HepG2 (cell line): ENCODE measurements around the gene ZBTB7B. TPM values are rescaled to one million over a fixed set of nuclear protein-coding genes. Genes with fewer than 3 reads are reported as not detected.

Experiments used
- ARID2 ChIP-seq: sonication (generic); formaldehyde crosslinking; IDR thresholded peaks from 2 replicates; pipeline ENCODE4 v1.8.1; 2022; ENCODE audit warnings: mild to moderate bottlenecking, missing genetic modification reagents, borderline replicate concordance
- ATM ChIP-seq: fragments of 450-650 bp; IDR thresholded peaks from 2 replicates; pipeline ENCODE4 v1.7.1; 2017; ENCODE audit warnings: mild to moderate bottlenecking, borderline replicate concordance
- BCL6 ChIP-seq: IDR thresholded peaks from 2 replicates; pipeline ENCODE4 v1.6.1; 2016; ENCODE audit warnings: missing genetic modification reagents, missing compliant biosample characterization
- DNMT1 ChIP-seq: sonication (generic); formaldehyde crosslinking; IDR thresholded peaks from 2 replicates; pipeline ENCODE4 v1.5.1; 2020; ENCODE audit warnings: mild to moderate bottlenecking, missing genetic modification reagents
- ELF4 ChIP-seq: sonication (generic); formaldehyde crosslinking; IDR thresholded peaks from 2 replicates; pipeline ENCODE4 v1.5.0; 2020; ENCODE audit warnings: missing genetic modification reagents, mild to moderate bottlenecking, moderate library complexity, borderline replicate concordance
- FOXP1 ChIP-seq, 2 experiments: fragments of 450-650 bp in 1 of 2; IDR thresholded peaks; 2 replicates each; pipeline ENCODE4 v1.6.1; 2017 to 2018; ENCODE audit warnings: antibody characterized with exemption in 1 of 2
- GABPB1 ChIP-seq: IDR thresholded peaks from 2 replicates; pipeline ENCODE4 v1.6.1; 2016; ENCODE audit warnings: mild to moderate bottlenecking, missing genetic modification reagents, moderate library complexity, missing compliant biosample characterization
- ISX ChIP-seq: sonication (generic); formaldehyde crosslinking; conservative IDR thresholded peaks from 2 replicates; pipeline ENCODE4 v1.5.0; 2020; ENCODE audit warnings: missing genetic modification reagents
- KLF15 ChIP-seq: sonication (generic); formaldehyde crosslinking; IDR thresholded peaks from 2 replicates; pipeline ENCODE4 v1.8.1; 2023; ENCODE audit warnings: borderline replicate concordance, mild to moderate bottlenecking, inconsistent platforms, missing genetic modification reagents, mixed read lengths
- NFIB ChIP-seq: sonication (generic); formaldehyde crosslinking; IDR thresholded peaks from 2 replicates; pipeline ENCODE4 v1.9.0; 2021; ENCODE audit warnings: missing genetic modification reagents, mild to moderate bottlenecking, borderline replicate concordance
- NFYB ChIP-seq: sonication (generic); formaldehyde crosslinking; IDR thresholded peaks from 2 replicates; pipeline ENCODE4 v1.4.0; 2020; ENCODE audit warnings: missing genetic modification reagents
- POLR2AphosphoS5 ChIP-seq: IDR thresholded peaks from 2 replicates; pipeline ENCODE4 v1.6.1; 2012; ENCODE audit warnings: low read depth, low read length
- RBAK ChIP-seq: sonication (generic); formaldehyde crosslinking; IDR thresholded peaks from 2 replicates; pipeline ENCODE4 v1.5.1; 2020; ENCODE audit warnings: mild to moderate bottlenecking, missing genetic modification reagents
- RBM39 ChIP-seq: fragments of 200-400 bp; formaldehyde crosslinking; IDR thresholded peaks from one replicate; pipeline ENCODE4 v1.6.1; 2018; ENCODE audit warnings: antibody characterized with exemption, mild to moderate bottlenecking, low read depth, low read length; ENCODE audit not compliant: poor library complexity, severe bottlenecking
- TMF1 ChIP-seq: sonication (generic); formaldehyde crosslinking; IDR thresholded peaks from 2 replicates; pipeline ENCODE4 v1.8.1; 2022; ENCODE audit warnings: low read depth, missing genetic modification reagents
- TSC22D2 ChIP-seq: sonication (generic); formaldehyde crosslinking; IDR thresholded peaks from 2 replicates; pipeline ENCODE4 v1.5.1; 2020; ENCODE audit warnings: missing genetic modification reagents, mild to moderate bottlenecking, borderline replicate concordance
- ZBTB38 ChIP-seq: sonication (generic); formaldehyde crosslinking; IDR thresholded peaks from 2 replicates; pipeline ENCODE4 v1.5.1; 2020; ENCODE audit warnings: mild to moderate bottlenecking, missing genetic modification reagents
- ZC3H4 ChIP-seq: sonication (generic); formaldehyde crosslinking; IDR thresholded peaks from 2 replicates; pipeline ENCODE4 v1.4.0; 2020; ENCODE audit warnings: missing genetic modification reagents, borderline replicate concordance
- ZNF441 ChIP-seq: sonication (generic); formaldehyde crosslinking; IDR thresholded peaks from 2 replicates; pipeline ENCODE4 v1.7.0; 2021; ENCODE audit warnings: missing genetic modification reagents, borderline replicate concordance
- ZNF501 ChIP-seq: sonication (generic); formaldehyde crosslinking; IDR thresholded peaks from 2 replicates; pipeline ENCODE4 v1.5.1; 2020; ENCODE audit warnings: mild to moderate bottlenecking, moderate library complexity, missing genetic modification reagents
- ZNF772 ChIP-seq: sonication (generic); formaldehyde crosslinking; IDR thresholded peaks from 2 replicates; pipeline ENCODE4 v1.5.0; 2020; ENCODE audit warnings: mild to moderate bottlenecking, missing genetic modification reagents
- ZSCAN21 ChIP-seq: sonication (generic); formaldehyde crosslinking; IDR thresholded peaks from 2 replicates; pipeline ENCODE4 v1.8.0; 2022; ENCODE audit warnings: mild to moderate bottlenecking, missing genetic modification reagents, moderate library complexity, borderline replicate concordance
- polyA plus RNA-seq, 8 experiments: library from polyadenylated mRNA; depleted of rRNA in 3 of 8; stranded (reverse) in 7 of 8; unstranded in 1 of 8; fragments of >200 nt; fragmentation: Illumina TruSeq in 4 of 8; extraction: Trizol in 4 of 8; gene quantifications; 2 replicates each; pipeline versions ENCODE4 v1.2.1 to v1.2.3, GENCODE V29; 2011 to 2016; ENCODE audit warnings: low read depth in 4 of 8, missing spikeins in 1 of 8, mixed read lengths in 1 of 8; ENCODE audit not compliant: insufficient read depth in 1 of 8
- total RNA-seq, 5 experiments: library from RNA; depleted of rRNA; stranded (reverse); fragments of >200 nt; fragmentation: Illumina TruSeq; extraction: Trizol; gene quantifications; 2 replicates each; pipeline ENCODE4 v1.2.3, GENCODE V29; 2016; ENCODE audit warnings: low read depth in 1 of 5
- TF ChIP-seq, protein P1 (sequence below): sonication (generic); formaldehyde crosslinking; IDR thresholded peaks from 2 replicates; pipeline ENCODE4 v1.5.1; 2020; ENCODE audit warnings: missing genetic modification reagents, mild to moderate bottlenecking, borderline replicate concordance
- TF ChIP-seq, protein P2 (sequence below): sonication (generic); formaldehyde crosslinking; IDR thresholded peaks from 2 replicates; pipeline ENCODE4 v1.9.0; 2022; ENCODE audit warnings: missing genetic modification reagents, mild to moderate bottlenecking, borderline replicate concordance
- TF ChIP-seq, protein P3 (sequence below): sonication (generic); formaldehyde crosslinking; IDR thresholded peaks from 2 replicates; pipeline ENCODE4 v1.4.0; 2020; ENCODE audit warnings: missing genetic modification reagents, borderline replicate concordance

ZBTB7B gene
- total and polyA plus RNA-seq, 2 of the 13 experiments (the other 11 are each of a cell fraction or from before 2014, with no cell fraction given): 15.5 to 17.5 TPM

DNA sequence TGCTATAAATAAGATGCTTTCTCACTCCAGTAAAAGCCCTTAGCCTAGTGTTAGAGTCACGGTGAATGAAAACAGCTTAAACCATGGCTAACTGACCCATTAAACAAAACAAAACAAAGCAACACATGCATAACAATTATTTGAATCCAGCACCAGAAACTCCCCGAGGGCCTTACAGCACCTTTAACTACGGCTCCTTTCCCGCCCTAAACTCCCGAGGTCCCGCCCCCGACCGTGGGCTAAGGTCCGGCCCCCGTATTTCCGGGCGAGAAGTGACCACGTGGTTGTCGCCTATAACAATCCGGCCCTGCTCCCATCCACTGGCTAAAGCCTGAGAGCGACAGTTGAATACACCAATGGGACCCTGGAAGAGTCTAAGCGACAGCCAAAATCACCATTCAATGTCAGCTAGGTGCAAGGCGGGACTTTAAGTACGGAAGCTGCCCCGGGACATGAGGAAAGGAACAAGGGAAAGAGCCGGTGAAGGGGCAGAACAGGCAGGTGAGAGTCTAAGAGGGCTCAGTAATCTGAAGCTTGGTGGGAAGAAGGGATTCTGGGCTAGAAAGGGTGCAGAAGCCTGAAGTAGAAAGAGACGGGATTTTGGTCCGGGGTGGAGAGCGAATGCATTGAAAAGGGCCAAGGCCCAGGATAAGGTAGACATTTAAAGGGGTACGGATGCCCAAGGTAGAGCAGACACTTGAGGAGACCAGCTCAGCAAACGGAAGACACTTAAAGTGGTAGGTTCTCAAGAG is 19.5 kb upstream of the ZBTB7B start, which contains the start of gene FLAD1 (continued):
- TF ChIP-seq, protein P1, sequence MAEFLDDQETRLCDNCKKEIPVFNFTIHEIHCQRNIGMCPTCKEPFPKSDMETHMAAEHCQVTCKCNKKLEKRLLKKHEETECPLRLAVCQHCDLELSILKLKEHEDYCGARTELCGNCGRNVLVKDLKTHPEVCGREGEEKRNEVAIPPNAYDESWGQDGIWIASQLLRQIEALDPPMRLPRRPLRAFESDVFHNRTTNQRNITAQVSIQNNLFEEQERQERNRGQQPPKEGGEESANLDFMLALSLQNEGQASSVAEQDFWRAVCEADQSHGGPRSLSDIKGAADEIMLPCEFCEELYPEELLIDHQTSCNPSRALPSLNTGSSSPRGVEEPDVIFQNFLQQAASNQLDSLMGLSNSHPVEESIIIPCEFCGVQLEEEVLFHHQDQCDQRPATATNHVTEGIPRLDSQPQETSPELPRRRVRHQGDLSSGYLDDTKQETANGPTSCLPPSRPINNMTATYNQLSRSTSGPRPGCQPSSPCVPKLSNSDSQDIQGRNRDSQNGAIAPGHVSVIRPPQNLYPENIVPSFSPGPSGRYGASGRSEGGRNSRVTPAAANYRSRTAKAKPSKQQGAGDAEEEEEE (CRISPR knock-in tag): no peak
- TF ChIP-seq FOXP1 (IDR thresholded peaks at IDR 0.05): no peak
- TF ChIP-seq FOXP1 (CRISPR knock-in tag; IDR thresholded peaks at IDR 0.05): no peak
- no peak for TF ChIP-seq TSC22D2 (CRISPR knock-in tag)
- no peak for TF ChIP-seq ZC3H4 (CRISPR knock-in tag)
- TF ChIP-seq, protein P2, sequence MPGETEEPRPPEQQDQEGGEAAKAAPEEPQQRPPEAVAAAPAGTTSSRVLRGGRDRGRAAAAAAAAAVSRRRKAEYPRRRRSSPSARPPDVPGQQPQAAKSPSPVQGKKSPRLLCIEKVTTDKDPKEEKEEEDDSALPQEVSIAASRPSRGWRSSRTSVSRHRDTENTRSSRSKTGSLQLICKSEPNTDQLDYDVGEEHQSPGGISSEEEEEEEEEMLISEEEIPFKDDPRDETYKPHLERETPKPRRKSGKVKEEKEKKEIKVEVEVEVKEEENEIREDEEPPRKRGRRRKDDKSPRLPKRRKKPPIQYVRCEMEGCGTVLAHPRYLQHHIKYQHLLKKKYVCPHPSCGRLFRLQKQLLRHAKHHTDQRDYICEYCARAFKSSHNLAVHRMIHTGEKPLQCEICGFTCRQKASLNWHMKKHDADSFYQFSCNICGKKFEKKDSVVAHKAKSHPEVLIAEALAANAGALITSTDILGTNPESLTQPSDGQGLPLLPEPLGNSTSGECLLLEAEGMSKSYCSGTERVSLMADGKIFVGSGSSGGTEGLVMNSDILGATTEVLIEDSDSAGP (CRISPR knock-in tag): peak; percentile 77; the same call in 1 of the 2 replicates
- no peak for TF ChIP-seq ZNF441 (CRISPR knock-in tag)
- 0 out of 2 replicates have a peak, but pooled peaks have one; percentile 17 for TF ChIP-seq ZSCAN21
- peak; percentile 32; the same call in 1 of the 2 replicates for TF ChIP-seq ARID2 (CRISPR knock-in tag)
- TF ChIP-seq POLR2AphosphoS5: peak; percentile 74
- TF ChIP-seq ZNF772: no peak
- TF ChIP-seq RBM39: no peak
- TF ChIP-seq ATM: no peak
- TF ChIP-seq ZNF501: peak; percentile 92
- TF ChIP-seq NFYB (CRISPR knock-in tag): peak; percentile 100
- no peak for TF ChIP-seq ISX (CRISPR knock-in tag)
- TF ChIP-seq NFIB: no peak
- no peak for TF ChIP-seq BCL6 (CRISPR knock-in tag)
- peak; percentile 97 for TF ChIP-seq GABPB1 (CRISPR knock-in tag)
- TF ChIP-seq TMF1 (CRISPR knock-in tag): no peak
- TF ChIP-seq KLF15 (CRISPR knock-in tag): no peak
- peak; percentile 69; the same call in 1 of the 2 replicates for TF ChIP-seq ELF4 (CRISPR knock-in tag)
- TF ChIP-seq, protein P3, sequence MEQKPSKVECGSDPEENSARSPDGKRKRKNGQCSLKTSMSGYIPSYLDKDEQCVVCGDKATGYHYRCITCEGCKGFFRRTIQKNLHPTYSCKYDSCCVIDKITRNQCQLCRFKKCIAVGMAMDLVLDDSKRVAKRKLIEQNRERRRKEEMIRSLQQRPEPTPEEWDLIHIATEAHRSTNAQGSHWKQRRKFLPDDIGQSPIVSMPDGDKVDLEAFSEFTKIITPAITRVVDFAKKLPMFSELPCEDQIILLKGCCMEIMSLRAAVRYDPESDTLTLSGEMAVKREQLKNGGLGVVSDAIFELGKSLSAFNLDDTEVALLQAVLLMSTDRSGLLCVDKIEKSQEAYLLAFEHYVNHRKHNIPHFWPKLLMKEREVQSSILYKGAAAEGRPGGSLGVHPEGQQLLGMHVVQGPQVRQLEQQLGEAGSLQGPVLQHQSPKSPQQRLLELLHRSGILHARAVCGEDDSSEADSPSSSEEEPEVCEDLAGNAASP (CRISPR knock-in tag): peak; percentile 46; the same call in 1 of the 2 replicates
- TF ChIP-seq ZBTB38 (CRISPR knock-in tag): no peak
- TF ChIP-seq RBAK (CRISPR knock-in tag): no peak
- TF ChIP-seq DNMT1: no peak
